Ectodermal cell (in vitro differentiated cells): Measurements from ENCODE around the gene INKA2.

ENCODE experiments used
- H3K27ac ChIP-seq: 2 replicates; pipeline ENCODE4 v1.7.0; 2013; ENCODE audit warnings: mild to moderate bottlenecking, low read depth, low read length; ENCODE audit not compliant: insufficient read depth, poor library complexity, severe bottlenecking
- H3K27me3 ChIP-seq: 2 replicates; pipeline ENCODE4 v1.7.0; 2013; ENCODE audit warnings: mild to moderate bottlenecking, low read length; ENCODE audit not compliant: insufficient read depth, control insufficient read depth, poor library complexity, severe bottlenecking
- H3K36me3 ChIP-seq: one replicate; pipeline ENCODE4 v1.7.0; 2013; ENCODE audit warnings: low read length; ENCODE audit not compliant: control insufficient read depth, insufficient read depth
- H3K4me1 ChIP-seq: one replicate; pipeline ENCODE4 v1.7.0; 2013; ENCODE audit warnings: low read length; ENCODE audit not compliant: control insufficient read depth, insufficient read depth
- H3K4me3 ChIP-seq: 2 replicates; pipeline ENCODE4 v1.7.0; 2013; ENCODE audit warnings: low read depth, low read length, control low read depth; ENCODE audit not compliant: insufficient read depth
- H3K9me3 ChIP-seq: 2 replicates; pipeline ENCODE4 v1.7.0; 2013; ENCODE audit warnings: mild to moderate bottlenecking, low read length, moderate library complexity; ENCODE audit not compliant: control insufficient read depth
- WGBS, 2 experiments: methylation state at CpG; one replicate each; pipeline ENCODE4 v1.1.7; 2013; ENCODE audit warnings: missing lambda C conversion rate in 2 of 2; 5-methylcytosine and 5-hydroxymethylcytosine counted together

The INKA2 gene

GRCh38 chr1:111733992-111734341 is 5.2 kb downstream of the INKA2 start:
- H3K36me3 ChIP-seq: no peaks in the 10 kb centered on the region
- H3K4me1 ChIP-seq: peaks cover 52% of the 10 kb centered on the region
- 97 to 98% methylated on average over 5 of the region's 5 CpGs for WGBS, 2 experiments
- H3K27ac ChIP-seq: no peak overlapping the region
- H3K27me3 ChIP-seq: no peaks in the 10 kb centered on the region
- H3K4me3 ChIP-seq: no peak overlapping the region
- H3K9me3 ChIP-seq: no peaks in the 10 kb centered on the region

DNA sequence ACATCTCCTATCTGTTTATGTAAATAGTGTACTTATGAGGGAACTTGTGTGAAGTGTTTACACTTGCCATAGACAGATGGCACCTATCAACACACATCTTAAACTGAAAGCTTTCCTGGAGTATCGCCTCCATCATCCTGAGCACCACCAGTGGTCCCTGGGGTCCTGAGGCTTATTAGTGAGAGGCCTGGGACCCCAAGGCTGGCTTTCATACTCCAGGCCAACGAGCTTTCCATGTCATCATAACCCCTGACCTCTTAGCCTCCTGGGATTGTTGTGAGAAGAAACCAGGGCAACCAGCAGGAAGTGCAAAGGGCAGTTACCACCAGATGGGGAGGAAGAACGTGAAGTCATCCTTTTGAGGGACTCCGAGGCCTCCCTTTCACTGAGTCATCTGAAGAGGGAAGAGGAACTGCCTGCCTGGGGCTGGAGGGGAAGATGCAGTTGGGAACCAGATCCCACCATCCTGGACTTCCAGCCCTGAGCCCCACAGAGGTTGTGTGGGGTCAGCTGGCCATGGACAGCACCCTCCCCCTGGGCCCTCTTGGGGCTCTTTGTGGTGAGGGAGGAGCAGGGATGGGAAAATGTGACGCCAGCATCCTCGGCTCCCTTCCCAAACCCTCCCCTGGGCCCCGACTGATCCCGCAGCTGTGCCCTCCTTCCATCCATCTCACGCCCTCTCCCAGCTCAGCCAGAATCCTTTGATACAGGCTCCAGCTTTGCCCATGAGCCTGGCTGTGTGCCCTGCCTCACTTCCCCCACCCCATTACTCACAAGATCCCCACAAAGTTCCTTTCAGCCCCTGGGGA is 5.8 kb downstream of the INKA2 start:
- no peak overlapping the region for H3K27ac ChIP-seq
- H3K4me3 ChIP-seq: no peak overlapping the region
- no peaks in the 10 kb centered on the region for H3K27me3 ChIP-seq
- H3K36me3 ChIP-seq: no peaks in the 10 kb centered on the region
- H3K9me3 ChIP-seq: no peaks in the 10 kb centered on the region
- H3K4me1 ChIP-seq: peaks cover 52% of the 10 kb centered on the region
- WGBS, 2 experiments: 81% methylated on average over 9 of the region's 9 CpGs

DNA sequence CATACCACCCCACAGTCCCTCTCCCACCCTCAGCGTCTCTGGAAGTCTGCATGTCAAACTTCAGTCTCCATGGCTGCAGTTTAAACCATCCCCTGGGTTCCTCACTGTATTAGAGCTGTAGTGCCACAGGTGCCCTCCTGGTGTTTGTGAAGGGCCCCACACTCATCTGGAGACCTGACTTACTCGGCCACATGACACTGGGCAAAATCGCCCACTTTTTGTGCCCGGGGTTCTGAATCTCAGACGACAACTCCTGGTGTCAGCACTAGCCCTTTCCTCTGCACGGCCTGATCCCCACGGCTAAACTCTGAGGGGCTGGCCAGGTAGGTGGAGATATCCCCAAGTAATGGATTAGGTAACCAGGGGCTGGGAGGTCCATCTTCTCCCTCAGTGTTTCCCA is 6.5 kb downstream of the INKA2 start:
- 91 to 92% methylated on average over 7 of the region's 7 CpGs for WGBS, 2 experiments

DNA sequence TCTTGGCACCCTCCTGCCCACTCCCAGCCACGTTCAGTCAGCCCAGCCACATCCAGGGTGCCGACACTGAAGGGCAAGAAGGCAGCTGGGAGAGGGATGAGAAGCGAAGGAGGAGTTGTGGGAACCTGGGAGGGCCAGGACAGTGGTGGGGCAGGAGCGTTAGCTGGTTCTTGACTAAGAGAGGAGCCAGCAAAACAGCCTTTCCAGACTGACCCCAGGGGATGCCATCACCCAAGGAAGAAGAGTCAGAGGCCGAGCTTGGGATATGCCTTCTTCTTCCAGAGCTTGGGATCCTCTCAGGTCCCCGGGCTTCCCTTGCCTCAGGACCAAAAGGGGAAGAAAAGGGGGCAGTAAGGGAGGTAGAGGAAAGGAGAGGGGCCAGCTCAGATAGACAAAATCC is 7.2 kb downstream of the INKA2 start:
- Histone ChIP-seq H3K36me3 (no peaks in the 10 kb centered on the region), H3K4me1 (peaks cover 43% of the 10 kb centered on the region), H3K9me3 (no peaks in the 10 kb centered on the region), H3K27me3 (no peaks in the 10 kb centered on the region), H3K27ac (no peak overlapping the region), H3K4me3 (no peak overlapping the region)
- whole genome bisulfite sequencing, 2 experiments: 82 to 84% methylated on average over 6 of the region's 6 CpGs

More for the DNA sequence above, 6.5 kb downstream of the INKA2 start:
- Histone ChIP-seq H3K36me3 (no peaks in the 10 kb centered on the region), H3K4me3 (no peak overlapping the region), H3K27me3 (no peaks in the 10 kb centered on the region), H3K4me1 (peaks cover 47% of the 10 kb centered on the region), H3K27ac (no peak overlapping the region), H3K9me3 (no peaks in the 10 kb centered on the region)

DNA sequence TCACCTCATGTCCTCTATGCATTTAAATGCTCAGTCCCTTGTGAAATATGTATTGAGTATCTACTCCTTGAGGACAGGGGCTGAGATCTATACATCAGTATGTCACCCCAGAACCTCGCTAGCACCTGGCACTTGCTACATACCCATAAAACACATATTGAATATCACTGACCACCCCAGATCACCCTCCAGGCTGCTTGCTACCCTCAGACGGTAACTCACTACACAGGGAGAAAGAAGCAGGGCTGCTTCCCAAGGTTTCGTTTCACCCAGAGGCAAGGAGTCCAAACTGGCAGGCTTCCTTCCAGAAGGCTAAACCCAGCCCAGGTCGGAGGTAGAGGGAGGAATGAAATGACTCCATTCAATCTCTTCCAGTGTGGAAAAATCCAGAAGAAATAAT is 8.5 kb downstream of the INKA2 start:
- Histone ChIP-seq H3K36me3 (no peaks in the 10 kb centered on the region), H3K9me3 (no peaks in the 10 kb centered on the region), H3K27ac (no peak overlapping the region), H3K27me3 (no peaks in the 10 kb centered on the region), H3K4me1 (peaks cover 43% of the 10 kb centered on the region), H3K4me3 (no peak overlapping the region)
- 90 to 93% methylated on average over 4 of the region's 4 CpGs for WGBS, 2 experiments

DNA sequence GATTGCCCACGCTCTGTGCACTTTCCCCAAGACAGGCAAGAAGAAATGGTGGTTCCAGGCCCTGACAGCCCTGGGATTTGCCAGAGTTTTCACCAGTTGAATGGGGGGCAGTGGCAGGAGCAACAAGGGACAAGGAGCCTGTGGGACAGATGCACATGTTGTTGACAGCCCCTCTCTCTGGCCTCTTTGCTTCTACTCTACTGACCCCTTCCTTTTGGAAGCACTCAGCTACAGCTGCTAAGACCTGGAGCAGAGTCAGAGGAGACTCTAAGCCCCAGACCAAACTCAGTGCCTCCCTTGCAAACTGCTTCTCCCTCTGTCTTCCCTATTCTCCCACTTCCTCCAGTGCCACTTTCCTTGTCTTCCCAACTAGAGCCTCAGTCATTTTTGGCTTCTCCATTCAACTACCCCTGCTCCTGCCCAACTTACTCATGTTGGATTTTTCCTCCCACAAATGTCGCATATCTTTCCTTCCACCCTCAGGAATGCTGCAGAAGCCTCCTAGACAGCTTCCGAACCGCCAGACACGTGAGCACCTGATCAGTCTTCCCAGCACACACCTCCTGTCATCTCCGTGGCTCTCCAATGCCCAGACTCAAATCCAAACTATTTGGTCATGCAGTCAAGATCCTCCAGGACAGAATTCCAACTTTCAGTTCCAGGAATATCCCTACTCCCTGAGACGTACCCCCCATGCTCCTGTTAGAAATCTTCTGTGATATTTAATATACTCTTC is 9.1 kb downstream of the INKA2 start:
- no peaks in the 10 kb centered on the region for H3K9me3 ChIP-seq
- WGBS, 2 experiments: 80 to 83% methylated on average over 7 of the region's 7 CpGs
- H3K4me3 ChIP-seq: no peak overlapping the region
- no peaks in the 10 kb centered on the region for H3K36me3 ChIP-seq
- H3K4me1 ChIP-seq: peaks cover 42% of the 10 kb centered on the region
- H3K27ac ChIP-seq: no peak overlapping the region
- H3K27me3 ChIP-seq: no peaks in the 10 kb centered on the region

DNA sequence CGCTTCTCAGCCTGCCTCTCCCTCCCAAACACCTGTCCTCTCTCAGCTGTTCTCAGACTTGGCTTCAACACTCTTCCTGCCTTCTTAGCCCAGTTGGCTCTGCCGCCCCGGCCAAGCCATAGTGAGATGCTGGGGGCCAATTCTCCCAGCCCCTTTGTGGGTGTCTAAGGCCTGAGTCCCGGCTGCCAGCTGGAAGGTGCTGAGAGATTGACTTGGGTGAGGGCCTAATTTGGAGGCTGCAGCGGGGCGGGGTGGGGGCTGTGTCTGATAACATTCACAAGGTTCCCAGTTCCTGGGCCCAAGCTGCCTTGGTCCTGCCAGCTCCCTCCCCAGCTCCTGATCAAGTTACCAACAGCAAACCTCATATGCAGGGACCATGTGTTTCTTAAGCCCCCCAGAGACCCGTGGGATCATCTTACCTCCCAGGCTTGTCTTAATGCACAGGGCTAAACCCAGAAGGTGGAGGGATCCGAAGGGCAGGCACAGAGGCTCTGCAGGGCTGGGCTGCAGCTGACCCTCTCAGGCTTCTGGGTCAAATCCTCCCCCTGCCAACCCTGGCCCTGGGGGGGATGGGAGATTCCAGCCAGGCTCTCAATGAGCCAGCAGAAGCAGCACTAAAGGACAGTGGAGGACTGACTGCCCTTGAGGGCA is 9.8 kb downstream of the INKA2 start:
- 67 to 68% methylated on average over 8 of the region's 8 CpGs for WGBS, 2 experiments
- no peak overlapping the region for H3K4me3 ChIP-seq
- peaks cover 50% of the 10 kb centered on the region for H3K4me1 ChIP-seq
- no peaks in the 10 kb centered on the region for H3K36me3 ChIP-seq
- no peak overlapping the region for H3K27ac ChIP-seq
- no peaks in the 10 kb centered on the region for H3K27me3 ChIP-seq
- no peaks in the 10 kb centered on the region for H3K9me3 ChIP-seq

- H3K9me3 ChIP-seq: no peaks in the 10 kb centered on the region
- no peak overlapping the region for H3K4me3 ChIP-seq
- 89% methylated on average over 18 of the region's 18 CpGs for WGBS, 2 experiments
- no peaks in the 10 kb centered on the region for H3K36me3 ChIP-seq
- H3K27ac ChIP-seq: no peak overlapping the region
- H3K4me1 ChIP-seq: peaks cover 44% of the 10 kb centered on the region
- H3K27me3 ChIP-seq: no peaks in the 10 kb centered on the region
Measured at GRCh38 chr1:111727056-111727455, 12.1 kb downstream of the INKA2 start.

- Histone ChIP-seq H3K4me3 (no peak overlapping the region), H3K4me1 (peaks cover 39% of the 10 kb centered on the region), H3K27ac (no peak overlapping the region), H3K9me3 (no peaks in the 10 kb centered on the region), H3K27me3 (no peaks in the 10 kb centered on the region), H3K36me3 (no peaks in the 10 kb centered on the region)
- WGBS, 2 experiments: 8 to 17% methylated on average over 5 of the region's 5 CpGs
Measured at GRCh38 chr1:111725192-111725591, 14.0 kb downstream of the INKA2 start.

DNA sequence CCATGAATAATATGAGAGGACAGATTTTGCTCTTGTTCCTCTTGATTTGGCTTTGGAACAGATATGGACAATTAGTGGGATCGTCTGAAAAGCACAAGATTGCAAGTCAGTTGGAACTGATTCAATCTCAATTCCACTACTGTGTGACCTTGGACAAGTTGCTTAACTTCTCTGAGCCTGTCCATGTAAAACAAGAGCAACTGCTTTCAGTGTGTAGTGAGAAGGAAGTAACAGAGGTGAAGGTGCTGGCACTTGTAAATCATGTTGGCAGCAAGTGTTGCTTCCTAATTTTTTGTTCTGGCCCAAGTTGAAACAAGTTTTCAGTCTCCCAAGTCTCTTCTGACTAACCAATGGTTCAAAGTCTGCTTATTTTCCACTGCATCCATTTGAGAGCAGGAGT is 15.3 kb downstream of the INKA2 start:
- 84 to 87% methylated on average over 1 of the region's 1 CpG for WGBS, 2 experiments

More for the DNA sequence above, 15.3 kb downstream of the INKA2 start:
- Histone ChIP-seq H3K27ac (no peak overlapping the region), H3K4me3 (no peak overlapping the region), H3K27me3 (no peaks in the 10 kb centered on the region), H3K36me3 (no peaks in the 10 kb centered on the region), H3K4me1 (peaks cover 28% of the 10 kb centered on the region), H3K9me3 (no peaks in the 10 kb centered on the region)
